GM10266 (cell line): Measurements from ENCODE around the gene PEAR1.
A peak's percentile ranks its signal among the peaks of the same experiment; 100 is the strongest.

ENCODE experiments used
- DNase-seq: peaks from one replicate; pipeline ENCODE4 v3.0.0; 2012; ENCODE audit errors: extremely low spot score
- CTCF ChIP-seq: IDR thresholded peaks from 2 replicates; pipeline ENCODE4 v1.5.1; 2012; ENCODE audit warnings: mild to moderate bottlenecking, low read depth; ENCODE audit not compliant: control insufficient read depth, insufficient read depth; ENCODE audit errors: missing control alignments

The PEAR1 gene

GRCh38 chr1:156854634-156855033 is 38.9 kb upstream of the PEAR1 start:
- TF ChIP-seq CTCF: no peak
- no peak for DNase-seq

GRCh38 chr1:156856282-156856785 is 37.2 kb upstream of the PEAR1 start:
- TF ChIP-seq CTCF: no peak
- no peak for DNase-seq

GRCh38 chr1:156857532-156857931 is 36.0 kb upstream of the PEAR1 start:
- no peak for TF ChIP-seq CTCF
- no peak for DNase-seq

- no peak for TF ChIP-seq CTCF
- DNase-seq: no peak
Observed at GRCh38 chr1:156858555-156858956, 35.0 kb upstream of the PEAR1 start.

- TF ChIP-seq CTCF: no peak
- no peak for DNase-seq
Observed at GRCh38 chr1:156858959-156859522, 34.5 kb upstream of the PEAR1 start, which contains the start of gene INSRR. INSRR (minus strand) TSS chr1:156859117; CDS start chr1:156858621, 496 bp downstream.

GRCh38 chr1:156859523-156860112 is 33.9 kb upstream of the PEAR1 start:
- no peak for TF ChIP-seq CTCF
- peak; percentile 64 for DNase-seq

GRCh38 chr1:156860113-156860627 is 33.3 kb upstream of the PEAR1 start:
- DNase-seq: peak; percentile 90
- peak; percentile 80 for TF ChIP-seq CTCF
